Right renal cortex interstitium (tissue), 3 donors: ENCODE data around the gene ZFHX3. TPM values are rescaled to one million over a fixed set of nuclear protein-coding genes. Genes with fewer than 3 reads are reported as not detected.

Experiments
- DNase-seq, 3 donors: peaks; one replicate each; pipeline ENCODE4 v3.0.0-alpha.2; 2013; ENCODE audit warnings: low read depth in 3 of 3, low spot score in 2 of 3
- polyA plus RNA-seq, 3 donors: library from polyadenylated mRNA; unstranded; fragments of 120-200 nt; gene quantifications; one replicate each; pipeline ENCODE4 v1.2.1, GENCODE V29; 2013; ENCODE audit not compliant: insufficient read length in 3 of 3

ZFHX3 gene
- polyA plus RNA-seq, 3 donors: 16.5 to 18.9 (median 18.7) TPM

GRCh38 chr16:73069581-73070262 lies 21.8 kb upstream of the ZFHX3 start:
- DNase-seq: no peak

GRCh38 chr16:73068541-73069401 lies 20.8 kb upstream of the ZFHX3 start:
- no peak for DNase-seq

DNA sequence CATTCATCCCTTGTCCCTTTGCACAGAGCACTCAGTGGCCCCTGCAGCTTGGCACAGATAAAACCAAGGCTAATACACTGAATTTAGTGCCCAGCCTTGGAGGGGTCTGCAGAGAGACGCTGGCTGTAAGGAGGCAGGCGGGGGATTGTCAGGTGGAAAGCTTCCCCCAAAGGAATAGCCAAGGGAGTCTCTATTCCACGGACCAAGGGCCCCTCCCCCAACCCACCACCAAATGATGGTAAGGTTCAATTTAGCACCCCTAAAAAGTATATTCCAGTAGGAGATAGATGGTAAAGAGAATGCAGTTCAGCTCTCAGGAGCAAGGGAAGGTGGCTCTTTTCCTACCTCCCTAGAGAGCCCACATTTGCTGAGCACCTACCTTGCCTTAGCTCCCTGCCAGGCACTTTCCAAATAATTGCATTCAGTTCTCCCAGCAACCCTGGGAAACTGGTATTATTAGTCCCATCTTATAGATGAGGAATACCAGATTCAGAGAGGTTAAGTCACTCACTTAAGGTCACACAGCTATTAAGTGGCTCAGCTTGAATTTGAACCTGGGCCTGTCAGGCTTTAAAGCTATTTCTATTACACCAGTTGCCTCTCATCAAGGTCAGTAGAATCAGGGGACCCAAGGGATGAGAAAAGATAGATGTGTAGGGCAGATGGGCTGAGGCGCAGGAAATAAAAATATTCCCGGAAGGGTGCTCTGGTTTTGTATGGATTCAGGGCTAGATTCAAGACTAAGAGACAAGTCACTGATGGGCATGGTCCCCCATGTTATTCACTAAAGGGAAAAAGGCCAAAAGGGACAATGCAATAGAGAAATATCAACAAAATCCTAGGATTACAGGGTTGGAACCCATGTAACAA lies 20.0 kb upstream of the ZFHX3 start:
- DNase-seq: no peak

- DNase-seq: no peak
These were observed 19.2 kb upstream of the ZFHX3 start for GRCh38 chr16:73066927-73067670.

GRCh38 chr16:73066331-73066926 lies 18.5 kb upstream of the ZFHX3 start:
- DNase-seq: no peak

- DNase-seq: no peak
These were observed 17.9 kb upstream of the ZFHX3 start for GRCh38 chr16:73065632-73066330.

DNA sequence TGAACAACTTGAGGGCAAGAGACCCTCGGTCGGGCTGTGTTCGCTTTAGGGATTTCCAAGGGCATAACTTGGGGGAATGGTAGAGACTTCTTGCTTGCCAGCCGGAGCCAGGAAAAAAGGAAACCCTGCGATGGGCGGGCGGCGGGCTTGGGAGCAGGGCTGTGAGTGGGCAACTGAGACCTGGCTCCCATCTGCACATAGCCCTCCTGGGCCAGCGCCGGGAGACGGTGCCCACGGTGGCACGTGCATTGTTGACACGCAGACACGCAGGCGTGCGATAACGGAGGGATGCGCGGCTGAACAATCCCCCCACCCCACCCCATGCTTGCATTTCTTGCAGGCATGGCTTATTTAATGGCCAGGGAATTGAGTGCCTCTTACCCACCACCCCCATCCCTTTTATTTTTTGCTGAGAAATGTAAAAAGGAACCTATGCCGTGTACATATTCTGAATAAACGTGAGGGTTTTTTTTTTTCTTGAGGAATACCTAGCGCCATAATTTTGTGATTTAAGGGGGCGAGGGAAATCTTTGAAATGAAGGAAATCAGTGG lies 17.1 kb upstream of the ZFHX3 start:
- no peak for DNase-seq

DNA sequence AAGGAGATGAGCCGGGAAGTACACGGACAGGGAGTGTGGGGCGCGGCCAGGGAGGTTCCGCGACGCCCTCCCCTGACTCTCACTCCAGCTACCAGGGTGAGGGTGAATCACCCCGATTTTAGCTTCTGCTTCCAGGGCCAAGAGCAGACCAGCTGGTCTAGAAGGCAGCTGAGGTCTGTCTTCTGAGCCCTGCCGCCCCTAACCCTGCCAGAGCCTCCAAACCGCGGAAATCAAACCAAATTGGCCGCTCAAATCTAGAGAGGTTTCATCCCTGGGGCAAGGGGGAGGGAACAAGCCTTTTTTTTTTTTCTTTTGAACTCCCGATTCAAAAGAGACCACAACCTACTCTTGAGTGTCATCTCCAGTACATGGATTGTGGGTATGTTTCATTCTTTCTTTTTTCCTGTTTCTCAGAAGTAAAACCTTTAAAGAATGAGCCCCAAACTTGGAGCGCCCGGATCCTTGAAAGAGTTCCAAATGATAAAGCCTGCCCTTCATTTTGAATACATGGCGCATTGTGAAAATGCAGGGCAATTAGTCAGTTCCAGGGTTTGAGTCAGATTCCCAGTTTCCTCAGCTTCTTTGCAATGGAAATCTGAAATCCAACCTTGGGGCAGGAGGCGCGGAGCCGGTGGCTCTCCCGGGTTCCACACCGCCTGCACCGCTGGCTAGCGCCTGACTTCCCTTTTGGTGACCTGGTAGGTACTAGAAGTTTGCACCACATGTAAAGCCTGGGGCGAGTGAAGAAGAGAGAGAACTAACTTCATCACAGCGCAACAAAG lies 16.5 kb upstream of the ZFHX3 start:
- DNase-seq: no peak

DNA sequence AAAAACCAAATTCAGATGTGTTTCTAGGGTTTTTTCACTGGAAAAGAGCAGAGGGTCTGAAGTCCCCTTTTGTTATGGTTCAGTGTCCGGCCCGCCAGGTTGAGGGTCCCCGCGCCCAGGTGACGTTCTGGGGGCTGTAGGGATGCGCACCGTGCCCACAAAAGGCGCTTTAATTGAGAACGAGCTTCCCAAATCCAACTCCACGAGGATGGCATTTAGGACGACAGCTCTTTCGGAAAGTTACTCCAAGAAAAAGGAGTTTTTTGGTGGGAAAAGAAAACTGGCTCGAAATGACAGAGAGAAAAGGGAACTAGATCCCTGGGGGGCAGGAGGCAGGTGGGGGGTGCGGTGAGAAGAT lies 15.9 kb upstream of the ZFHX3 start:
- no peak for DNase-seq

GRCh38 chr16:73062743-73063733 lies 15.1 kb upstream of the ZFHX3 start:
- DNase-seq: no peak

DNA sequence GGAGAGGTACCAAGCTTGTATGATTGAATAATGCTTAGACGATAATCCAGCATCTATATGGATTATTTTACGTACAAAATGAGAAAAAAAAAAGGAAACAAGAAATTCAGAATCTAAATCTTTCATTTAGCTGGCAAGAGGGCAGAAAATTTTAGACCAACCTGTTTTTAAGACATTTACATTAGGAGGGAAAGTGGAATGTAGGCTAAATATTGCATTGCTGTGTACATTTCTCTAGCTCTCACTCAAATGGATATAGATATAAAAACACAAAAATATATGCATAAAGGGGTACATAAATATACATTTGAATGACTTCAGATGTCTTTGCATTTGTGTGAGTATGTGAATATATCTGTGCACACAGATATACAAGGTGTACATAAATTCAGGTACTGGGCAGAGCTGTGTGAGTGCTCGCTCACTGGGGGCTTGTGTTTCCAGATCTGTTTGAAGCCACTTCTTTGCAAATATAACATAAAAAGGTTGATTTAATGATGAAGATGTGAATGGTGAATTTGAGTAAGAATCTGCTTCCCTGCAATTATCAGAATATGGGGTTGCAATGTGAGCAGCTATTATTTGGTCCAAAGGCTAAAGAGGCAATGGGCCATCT lies 14.2 kb upstream of the ZFHX3 start:
- DNase-seq: no peak

GRCh38 chr16:73060892-73061490 lies 13.1 kb upstream of the ZFHX3 start:
- DNase-seq: no peak

DNA sequence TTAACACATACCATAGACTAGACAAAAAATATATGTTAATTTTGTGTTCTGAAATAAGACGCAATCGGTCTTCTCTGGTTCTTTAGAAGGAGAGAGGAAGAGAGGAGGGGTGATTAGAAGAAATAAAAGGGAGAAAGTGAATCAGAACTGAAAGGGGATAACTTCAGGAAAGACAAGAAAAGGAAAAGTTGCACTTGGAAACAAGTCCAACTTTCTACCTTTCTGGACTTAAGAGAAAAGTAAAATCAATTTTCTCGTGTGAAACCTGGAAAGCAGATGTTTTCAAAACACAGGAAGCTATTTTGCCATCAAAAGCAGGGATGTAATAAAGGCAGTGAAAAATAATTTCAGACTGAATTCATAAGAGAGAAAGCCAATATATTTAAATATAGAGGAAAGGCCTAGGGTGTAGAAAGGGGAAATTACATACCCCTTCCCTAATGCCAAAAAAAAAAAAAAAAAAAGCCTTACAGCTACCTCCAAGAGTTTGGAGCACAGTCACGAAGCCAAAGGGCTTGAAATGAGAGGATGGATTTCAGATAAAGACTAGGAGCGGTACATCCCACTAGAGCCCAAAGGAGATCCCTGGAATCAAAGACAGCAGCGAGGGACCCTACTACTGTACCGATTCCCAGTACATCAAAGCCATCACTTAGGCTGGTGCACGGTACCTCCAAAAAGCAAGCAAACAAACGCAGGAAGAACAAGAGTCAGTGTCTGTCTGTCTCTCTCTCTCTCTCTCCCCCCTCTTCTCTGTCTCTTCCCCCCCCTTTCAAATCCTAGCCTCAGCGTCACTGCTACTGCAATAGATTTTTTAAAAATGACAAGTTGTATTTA lies 12.1 kb upstream of the ZFHX3 start:
- no peak for DNase-seq

DNA sequence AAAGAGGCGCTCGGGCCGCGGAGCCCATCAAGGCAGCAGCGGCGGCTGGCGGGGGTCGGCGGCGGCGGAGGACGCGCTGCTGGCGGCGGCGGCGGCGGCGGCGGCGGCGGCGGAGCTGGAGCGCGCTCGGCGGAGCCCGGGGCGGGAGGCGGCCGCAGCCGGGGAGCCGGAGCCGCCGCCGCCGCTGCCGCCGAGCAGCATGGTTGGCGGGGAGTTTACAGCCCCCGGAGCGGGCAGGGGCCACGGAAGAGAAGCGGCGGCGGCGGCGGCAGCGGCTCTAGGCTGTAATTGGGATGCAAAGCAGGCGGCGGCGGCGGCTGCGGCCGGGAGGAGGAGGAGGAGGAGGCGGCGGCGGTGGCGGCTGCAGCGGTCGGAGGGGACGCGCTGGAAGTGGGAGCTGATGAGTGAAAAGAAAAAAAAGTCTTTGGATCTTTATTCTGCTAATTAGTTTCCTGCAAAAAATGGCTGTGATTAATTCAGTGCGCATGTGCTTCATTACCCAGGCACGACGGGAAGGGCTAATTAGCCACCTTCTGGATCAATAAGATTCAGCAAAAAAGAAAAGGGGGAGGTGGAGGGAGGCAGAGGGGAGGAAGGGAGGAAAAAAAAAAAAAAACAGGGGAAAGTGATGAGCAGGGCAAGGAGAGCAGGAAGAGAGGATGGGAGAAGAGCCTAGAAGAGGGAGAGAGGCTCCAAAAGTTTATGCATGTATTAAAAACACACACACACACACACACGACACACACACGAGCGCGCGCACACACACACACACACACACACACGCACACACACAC lies 10.9 kb upstream of the ZFHX3 start:
- DNase-seq: no peak

- DNase-seq: no peak
These were observed 10.3 kb upstream of the ZFHX3 start for GRCh38 chr16:73058221-73058615.
